ENCODE measurements around the gene CCDC85A.
A peak's percentile ranks its signal among the peaks of the same experiment; 100 is the strongest.

CCDC85A gene

DNA sequence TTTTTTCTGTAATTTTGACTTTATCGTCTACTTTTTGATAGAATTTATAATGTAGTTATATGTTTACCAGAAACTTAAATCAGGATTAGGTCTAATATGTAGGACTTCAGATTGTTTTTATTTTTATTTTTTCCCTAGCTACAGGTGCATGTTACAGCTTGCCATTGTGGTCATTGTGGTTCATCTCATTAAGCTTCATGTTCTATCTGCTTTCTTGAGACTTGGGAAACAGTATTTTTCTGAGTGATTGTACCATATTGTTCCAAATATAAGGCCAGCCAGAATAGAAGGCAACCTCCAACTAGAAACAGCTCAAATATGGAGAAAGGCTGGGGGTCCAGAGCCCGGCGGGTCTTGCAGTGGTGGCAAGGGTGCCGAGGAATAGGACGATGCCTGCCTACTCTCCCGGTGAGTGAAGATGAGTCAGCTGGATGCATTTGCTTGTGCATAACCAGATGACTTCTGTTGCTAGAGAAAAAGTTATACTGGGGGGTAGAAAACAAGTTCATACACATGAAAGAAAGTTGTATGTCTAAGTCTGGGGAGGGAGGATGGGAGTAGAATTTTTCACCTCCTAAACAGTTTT is 188.4 kb downstream of the CCDC85A start:
- DNase-seq (ENCODE audit: low read depth) = no peak

DNA sequence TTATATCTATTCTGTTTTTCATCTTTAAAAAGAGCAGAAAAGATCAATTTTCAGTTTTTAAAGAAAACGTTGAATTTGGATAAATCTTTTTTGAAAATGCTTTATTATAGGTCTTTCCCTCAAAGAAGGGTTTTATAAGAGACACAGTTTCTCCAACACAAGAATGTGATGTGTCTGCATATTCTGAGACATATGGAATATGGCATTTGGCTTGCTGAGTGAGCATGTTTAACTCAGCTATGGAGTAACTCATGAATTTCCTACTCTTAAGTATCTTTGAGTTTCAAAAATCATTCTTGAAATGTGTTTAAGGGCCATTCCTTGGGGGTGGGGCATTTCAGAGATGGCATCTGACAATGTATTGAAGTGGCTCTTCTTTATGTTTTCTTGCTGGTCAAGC is 191.5 kb downstream of the CCDC85A start:
- no peak for DNase-seq (ENCODE audit: low read depth)

DNA sequence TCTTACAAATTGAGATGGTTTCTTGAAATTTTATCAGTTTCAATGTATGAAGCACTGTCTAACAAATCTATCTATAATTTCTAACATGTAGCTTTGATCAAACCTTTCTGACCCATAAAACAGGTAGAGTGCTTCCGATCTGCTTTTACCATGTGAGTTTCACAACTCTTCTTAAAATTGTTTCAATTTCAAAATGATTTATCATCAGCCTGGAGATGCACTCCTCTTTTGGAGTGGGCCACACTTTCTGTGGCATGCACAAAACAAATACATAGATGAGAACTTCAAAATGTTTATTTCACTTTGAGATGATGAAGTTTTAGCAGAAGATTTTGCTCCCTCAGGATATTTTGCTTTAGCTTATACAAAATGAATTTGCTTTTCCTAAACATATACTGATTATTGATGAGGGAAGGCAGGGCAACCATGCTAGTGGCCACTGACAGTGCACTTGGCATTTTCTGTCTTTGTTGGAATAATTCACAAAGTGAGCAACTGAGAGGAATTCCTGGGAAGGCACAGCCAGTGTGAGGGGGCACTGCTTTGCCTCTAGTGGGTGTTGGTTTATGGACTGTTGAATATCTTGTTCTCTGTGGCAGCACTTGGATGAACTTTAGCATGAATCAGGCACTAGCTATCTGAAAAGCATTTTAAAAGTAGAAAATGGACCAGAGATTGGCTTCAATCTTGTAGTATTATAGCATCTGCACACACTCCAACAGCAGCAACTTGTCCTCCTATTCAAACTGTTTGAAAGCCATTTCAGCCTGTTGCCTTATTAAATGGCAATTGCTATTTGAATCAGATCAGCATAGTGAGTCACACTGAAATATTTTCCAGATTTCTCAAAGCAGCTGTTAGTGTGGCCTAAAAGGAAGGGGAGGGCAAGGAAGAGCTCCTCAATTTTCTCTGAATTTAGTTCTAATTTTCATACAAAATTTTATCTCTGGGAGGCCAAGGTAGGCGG is 193.2 kb downstream of the CCDC85A start:
- DNase-seq (ENCODE audit: low read depth) = peak; percentile 62

DNA sequence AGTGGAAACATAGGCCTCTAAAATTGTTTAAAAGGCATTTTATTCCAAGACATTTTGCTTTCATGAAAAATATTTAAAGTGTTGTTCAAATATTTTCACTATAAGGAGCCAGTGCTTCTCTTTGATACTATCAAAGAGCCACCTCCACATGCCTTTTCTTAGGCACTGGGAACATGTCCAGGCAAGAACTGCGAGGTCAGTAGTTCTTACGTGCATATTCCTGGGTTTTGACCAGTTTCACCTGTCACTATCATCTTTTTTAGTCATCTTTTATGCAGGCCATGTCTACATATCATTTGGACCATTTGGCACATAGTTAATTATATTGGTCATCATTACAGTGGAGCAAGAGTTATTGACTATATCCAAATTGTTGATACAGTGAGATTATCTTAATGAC is 195.3 kb downstream of the CCDC85A start:
- DNase-seq (ENCODE audit: low read depth) = no peak

DNA sequence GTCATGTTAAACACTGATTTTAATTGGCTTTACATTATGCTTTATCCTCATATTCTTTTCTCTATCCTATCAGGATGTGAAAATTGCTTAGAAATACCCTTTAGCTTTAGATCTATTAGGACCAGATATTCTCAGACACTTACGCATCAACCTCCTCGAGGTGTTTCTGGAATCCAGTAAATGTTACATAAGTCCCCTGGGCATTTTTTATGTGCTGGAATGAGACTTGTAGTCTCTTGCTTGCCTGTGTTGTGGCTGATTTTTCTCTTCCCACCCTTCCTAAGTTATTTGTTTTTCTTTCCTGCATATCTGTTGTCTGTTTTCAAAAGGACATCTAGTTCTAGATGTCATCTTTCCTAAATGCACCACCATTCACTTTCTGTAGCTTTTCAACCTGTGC is 197.1 kb downstream of the CCDC85A start:
- no peak for DNase-seq (ENCODE audit: low read depth)

DNA sequence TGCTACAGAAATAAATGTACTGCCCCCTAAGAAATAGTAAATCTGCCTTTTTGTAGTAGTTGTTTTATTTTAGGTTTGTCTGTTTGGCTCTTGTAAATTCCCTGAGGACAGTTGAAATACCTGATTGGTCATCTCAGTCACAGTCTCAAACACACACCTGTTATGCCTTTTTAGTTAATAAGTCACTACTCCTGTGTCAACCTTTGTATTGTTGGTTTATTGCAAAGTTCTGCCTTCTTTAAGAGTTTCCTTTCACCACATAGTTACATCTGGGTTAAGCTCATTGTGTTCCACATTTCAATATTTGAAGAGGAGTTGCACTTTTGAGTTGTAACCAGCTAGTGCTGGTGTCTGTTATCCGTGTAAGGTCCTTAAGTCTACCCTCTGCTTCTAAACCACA is 198.7 kb downstream of the CCDC85A start:
- DNase-seq (ENCODE audit: low read depth) = no peak

DNA sequence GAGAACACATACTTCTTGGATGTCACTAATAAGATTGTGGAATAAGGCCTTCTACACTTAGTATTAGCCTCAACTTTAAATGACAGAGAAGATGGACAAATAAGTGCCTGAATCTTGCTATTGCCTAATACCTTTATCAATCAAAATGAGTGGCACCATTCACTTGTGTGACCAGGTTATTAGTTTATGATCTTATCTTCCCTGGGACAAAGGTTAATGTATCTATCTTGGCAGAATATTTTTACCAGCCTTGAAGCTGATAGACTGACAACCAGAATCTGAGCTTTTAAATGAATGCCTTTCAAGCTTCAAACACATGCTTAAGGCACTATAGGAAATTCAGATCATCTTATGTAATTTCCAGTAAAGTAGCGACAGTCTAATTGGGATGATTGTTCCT is 202.9 kb downstream of the CCDC85A start:
- no peak for DNase-seq (ENCODE audit: low read depth)

DNA sequence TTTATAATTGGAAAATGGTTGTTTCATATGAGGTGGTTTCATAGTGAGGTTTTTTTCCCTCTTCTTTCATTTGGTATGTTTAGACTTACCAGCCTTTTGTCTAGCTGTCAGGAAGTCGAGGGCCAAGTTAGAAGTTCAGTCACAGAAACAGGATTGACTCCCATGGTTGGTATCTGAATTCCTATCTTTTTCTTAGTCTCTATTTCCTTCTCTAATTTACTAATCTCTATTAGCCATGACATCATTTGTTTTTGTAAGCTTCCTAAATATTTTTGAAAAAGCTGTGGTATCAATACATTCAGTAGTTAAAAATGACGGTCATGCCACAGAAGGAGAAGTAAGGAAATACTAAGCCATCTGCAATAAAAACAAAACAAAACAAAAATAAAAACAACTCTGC is 206.9 kb downstream of the CCDC85A start:
- no peak for DNase-seq (ENCODE audit: low read depth)

DNA sequence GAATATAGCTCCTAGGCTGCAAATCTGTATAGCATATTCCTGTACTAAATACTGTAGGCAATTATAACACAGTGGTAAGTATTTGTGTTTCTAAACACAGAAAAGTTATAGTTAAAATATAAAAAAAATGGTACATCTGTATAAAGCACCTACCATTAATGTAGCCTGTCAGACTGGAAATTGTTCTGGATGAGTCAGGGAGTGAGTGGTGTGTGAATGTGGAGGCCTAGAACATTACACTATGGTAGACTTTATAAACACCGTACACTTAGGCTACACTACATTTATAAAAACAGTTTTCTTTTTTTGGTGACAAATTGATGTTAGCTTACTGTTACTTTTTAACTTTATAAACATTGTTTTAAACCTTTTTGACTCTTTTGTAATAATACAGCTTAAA is 226.3 kb downstream of the CCDC85A start:
- peak; percentile 7 for DNase-seq (ENCODE audit: low read depth)

DNA sequence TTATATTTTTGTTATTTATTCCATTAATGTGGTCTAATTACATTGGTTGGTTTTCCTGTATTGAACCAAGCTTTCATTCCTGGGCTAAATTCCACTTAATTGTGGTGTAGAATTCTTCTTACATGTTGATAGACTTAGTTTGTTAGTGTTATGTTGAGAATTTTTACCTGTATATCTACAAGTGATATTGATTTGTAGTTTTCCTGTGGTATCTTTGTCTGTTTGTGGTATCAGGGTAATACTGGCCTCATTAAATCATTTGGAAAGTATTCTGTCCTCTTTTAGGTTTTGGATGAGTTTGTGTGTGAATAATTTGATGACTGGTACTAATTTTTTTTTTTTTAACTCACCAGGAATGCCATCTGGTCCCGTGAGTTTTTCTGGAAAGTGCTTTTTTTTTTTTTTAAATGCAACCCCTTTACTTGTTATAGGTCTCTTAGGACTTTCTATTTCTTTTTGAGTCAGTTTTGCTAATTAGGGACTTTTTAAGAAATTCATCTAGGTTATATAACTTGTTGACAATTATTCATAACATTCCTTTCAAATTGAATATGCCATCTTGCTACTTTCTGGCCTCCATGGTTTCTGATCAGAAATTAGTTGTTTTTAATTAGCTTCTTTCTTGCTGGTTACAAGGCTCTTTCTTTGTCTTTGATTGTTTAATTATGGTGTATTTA is 232.8 kb downstream of the CCDC85A start:
- DNase-seq (ENCODE audit: low read depth) = no peak
